GM12872 (cell line): ENCODE data around the gene ITIH2.

ENCODE experiments used
- CTCF ChIP-seq: IDR thresholded peaks from 3 replicates; pipeline ENCODE4 v1.5.1; 2011; ENCODE audit warnings: low read depth, mild to moderate bottlenecking, low read length, moderate library complexity; ENCODE audit not compliant: insufficient read depth

ITIH2 gene

GRCh38 chr10:7705341-7705740 is 2.2 kb downstream of the ITIH2 start:
- no peak for TF ChIP-seq CTCF

- TF ChIP-seq CTCF: no peak
These were observed 3.5 kb downstream of the ITIH2 start for GRCh38 chr10:7706534-7707073.

- no peak for TF ChIP-seq CTCF
These were observed 4.0 kb downstream of the ITIH2 start for GRCh38 chr10:7707102-7707501.

- TF ChIP-seq CTCF: no peak
These were observed 4.9 kb downstream of the ITIH2 start for GRCh38 chr10:7707858-7708622.

GRCh38 chr10:7708832-7709231 is 5.7 kb downstream of the ITIH2 start:
- TF ChIP-seq CTCF: no peak

- TF ChIP-seq CTCF: no peak
These were observed 7.3 kb downstream of the ITIH2 start for GRCh38 chr10:7710446-7710845.

- no peak for TF ChIP-seq CTCF
These were observed 12.4 kb downstream of the ITIH2 start for GRCh38 chr10:7715515-7715914.
